ENCODE data around the gene GYG2.
"Not testable (repeated sequence)": the region's sequence is repeated elsewhere in the genome, so short reads cannot be mapped to it uniquely, and the experiment has no call there.

The GYG2 gene

DNA sequence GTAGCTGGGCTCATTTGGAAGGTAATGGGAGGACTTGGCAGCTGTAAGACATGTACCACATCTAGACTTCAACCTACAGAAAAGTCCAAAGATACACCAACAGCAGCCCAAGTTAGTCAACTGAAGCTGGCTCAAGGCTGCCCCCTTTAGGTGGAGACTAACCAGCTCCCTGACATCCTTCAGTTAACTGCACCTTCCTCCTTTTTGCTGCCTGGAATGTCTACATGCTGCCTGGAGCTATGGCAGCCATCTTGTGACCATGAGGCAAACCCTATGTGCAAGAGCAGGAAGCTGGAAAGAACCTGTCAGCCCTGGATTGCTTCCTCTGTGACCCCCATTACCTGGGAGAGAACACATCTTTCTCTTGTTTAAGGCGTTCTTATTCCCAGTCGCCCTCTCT, 74.6 kb downstream of the GYG2 start:
- DNase-seq (ENCODE audit: low read depth), result no peak

DNA sequence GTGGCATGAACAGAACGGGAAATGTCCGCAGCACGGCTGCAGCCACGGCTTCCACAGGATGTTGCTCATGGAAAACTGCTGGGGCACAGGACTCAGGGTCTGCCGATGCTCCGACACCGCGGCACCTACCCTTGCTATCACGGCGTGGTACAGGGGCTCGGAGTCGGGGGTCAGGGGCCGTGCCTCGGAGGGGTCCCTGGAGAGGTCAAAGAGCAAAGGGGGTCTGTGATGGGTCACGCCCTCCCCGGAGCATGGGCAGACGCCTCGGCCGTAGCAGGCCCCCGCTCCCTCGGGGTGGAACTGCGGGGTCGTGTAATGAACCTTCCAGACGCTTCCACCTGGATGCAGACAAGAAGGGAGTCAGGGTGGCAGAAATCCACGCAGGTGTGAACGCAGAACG, 78.6 kb downstream of the GYG2 start:
- no peak for DNase-seq (ENCODE audit: low read depth)

DNA sequence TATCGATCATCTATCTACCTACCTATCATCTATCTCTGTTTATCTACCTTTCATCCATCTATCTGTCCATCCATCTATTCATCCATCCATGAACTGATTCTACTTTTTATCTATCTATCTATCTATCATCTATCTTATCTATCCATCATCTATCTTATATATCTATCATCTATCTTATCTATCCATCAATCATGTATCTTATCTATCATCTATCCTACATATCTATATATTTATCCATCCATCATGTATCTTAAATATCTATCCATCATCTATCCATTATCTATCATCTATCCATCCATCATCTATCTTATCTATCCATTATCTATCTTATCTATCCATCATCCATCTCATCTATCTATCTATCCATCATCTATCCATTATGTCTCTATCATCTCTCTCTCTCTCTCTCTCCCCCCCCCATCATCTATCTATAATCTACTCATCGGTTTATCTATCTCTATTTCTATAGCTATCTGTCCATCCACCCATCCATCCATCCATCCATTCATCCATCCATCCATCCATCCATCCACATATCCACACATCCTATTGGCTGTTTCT, 79.5 kb downstream of the GYG2 start:
- DNase-seq (ENCODE audit: low read depth), result no peak

DNA sequence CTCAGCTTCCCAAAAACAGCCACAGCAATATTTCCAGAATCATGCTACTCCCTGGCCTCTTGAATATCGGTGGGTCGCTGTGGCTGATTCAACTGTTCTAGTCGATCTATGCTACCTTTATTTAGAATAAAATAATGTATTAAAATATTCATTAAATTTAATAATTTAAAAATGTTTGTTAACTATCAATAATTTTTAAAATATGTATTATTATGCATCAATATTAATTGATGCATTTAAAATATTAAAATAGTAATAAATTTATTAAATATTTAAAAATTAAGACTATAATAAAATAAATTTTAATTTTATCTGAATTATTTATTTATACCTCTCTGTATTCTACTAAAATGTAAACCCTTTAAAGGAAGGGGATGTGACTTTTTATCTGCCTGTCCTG, 81.4 kb downstream of the GYG2 start:
- DNase-seq (ENCODE audit: low read depth), result no peak

DNA sequence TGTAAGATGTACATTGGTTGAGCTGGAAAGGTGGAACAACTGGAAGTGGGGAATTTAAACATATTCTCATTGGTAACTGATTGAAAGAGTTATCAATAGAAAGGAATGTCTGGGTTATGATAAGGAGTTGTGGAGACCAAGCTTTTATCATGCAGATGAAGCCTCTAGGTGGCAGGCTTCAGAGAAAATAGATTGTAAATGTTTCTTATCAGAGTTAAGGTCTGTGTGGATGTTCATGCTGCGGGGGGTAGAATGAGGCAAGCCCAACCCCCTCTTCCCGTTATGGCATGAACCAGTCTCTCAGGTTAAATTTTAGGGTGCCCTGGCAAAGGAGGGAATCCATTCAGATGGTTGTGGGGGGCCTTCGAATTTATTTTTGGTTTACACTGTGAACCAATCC, 84.4 kb downstream of the GYG2 start:
- no peak for DNase-seq (ENCODE audit: low read depth)

DNA sequence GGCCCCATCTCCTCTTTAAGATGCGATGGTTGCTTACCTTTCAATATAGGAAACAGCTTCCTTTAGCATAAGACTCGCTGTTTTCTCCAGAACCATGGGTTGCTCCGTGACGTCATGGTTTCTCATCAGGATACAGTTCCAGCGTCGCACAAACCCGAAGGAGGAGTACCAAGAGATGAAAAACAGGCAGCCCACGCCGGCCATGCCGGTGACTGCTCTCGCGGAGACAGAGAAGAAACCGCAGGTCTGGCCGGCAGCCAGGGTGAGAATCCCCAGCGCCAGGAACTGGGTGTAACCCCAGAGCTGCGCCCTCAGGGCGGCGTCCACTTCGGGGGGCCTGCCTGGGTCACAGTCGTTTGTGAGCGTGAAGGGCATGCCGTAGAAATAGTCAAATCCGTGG, 89.0 kb downstream of the GYG2 start:
- DNase-seq (ENCODE audit: low read depth), result no peak

DNA sequence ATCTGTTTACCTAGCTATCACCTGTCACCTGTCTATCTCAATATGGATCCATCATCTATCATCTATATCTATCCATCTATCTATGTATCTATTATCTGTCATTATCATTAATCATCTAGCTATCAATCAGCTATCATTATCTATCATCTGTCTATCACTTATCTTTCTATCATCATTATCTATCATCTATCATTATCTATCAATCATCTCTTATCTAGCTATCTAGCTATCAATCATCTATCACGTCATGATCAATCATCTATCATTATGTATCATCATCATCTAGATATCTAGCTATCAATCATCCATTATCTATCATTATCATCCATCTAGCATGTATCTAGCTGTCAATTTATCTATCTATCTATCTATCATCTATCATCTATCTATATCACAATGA, 92.5 kb downstream of the GYG2 start:
- DNase-seq (ENCODE audit: low read depth), result no peak

DNA sequence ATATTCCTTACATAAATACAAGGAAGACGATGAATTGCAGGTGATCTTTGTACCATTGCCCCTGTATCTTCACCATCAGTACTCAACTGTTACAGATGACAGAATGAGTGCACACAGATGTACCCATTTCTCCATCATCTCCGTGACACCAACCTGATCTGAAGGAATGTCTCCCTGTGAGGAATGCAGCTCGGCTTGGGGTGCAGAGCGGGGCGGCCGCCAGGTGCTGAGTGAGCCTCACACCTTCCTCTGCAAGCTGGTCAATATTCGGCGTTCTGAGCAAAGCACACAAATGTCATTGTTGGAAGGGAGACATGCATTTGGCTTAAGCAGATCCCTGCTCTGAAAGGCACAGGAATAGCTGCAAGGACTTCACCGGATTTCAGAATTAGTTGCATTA, 93.0 kb downstream of the GYG2 start:
- DNase-seq (ENCODE audit: low read depth), result no peak

DNA sequence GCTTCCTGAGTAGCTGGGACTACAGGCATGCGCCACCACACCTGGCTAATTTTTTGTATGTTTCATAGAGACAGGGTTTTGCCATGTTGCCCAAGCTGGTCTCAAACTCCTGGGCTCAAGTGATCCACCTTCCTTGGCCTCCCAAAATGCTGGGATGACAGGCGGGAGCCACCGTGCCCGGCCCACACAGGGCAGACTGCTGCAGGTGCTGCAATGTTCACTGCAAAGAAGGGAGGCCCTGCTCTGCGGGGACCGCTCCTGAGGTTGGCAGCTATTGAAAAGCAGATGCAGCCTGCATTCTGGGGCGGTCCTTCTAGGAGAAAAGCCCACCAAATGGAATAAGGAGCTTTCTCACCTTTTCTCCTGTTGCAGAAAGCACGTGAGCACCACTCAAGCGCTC, 95.4 kb downstream of the GYG2 start:
- no peak for DNase-seq (ENCODE audit: low read depth)

DNA sequence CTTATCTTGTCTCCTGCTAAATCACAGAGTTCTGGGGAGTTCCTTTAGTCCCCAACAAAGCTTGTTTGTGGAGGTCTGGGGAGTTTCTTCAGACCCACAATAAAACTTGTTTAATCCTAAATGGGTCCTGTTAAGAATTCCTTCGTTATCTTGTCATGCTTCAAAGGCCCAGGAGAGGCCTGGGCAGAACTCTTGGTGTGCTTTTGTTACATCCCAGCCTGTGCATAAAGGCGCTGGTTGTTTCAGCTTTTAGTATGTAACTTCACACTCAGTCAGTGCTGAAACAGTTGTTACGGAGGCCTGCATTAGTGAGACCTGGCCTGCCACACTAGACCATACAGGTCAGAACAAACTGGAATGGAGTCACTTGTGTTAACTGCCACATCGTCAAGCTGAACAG, 97.5 kb downstream of the GYG2 start:
- not testable (repeated sequence) for DNase-seq (ENCODE audit: low read depth)

DNA sequence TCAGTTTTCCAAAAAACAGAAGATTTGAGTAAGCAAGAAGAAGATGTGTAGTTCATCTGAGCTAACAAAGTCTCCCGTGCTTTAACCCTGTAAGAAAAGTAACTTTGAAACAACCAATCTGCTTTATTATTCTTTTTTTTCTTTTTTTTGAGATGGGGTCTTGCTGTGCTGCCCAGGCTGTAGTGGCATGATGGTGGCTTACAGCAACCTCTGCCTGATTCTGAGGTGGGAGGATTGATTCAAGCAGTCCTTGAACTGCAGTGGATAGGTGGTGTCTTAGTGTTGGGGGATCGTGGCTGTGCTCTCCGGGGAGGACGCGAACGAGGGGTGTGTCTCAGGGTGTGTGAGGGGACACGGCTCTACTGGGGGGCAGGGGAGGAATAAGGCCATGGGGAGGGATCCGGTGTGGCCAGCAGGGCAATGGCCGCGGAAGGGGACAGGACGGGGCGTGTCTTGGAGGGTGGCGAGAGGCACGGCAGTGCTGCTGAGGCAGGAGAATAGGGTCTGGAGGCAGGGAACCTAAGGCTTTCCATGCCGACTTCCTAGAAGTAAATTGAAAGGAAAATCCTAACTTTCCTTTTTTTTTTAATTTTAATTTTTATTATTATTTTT, 98.0 kb downstream of the GYG2 start:
- no peak for DNase-seq (ENCODE audit: low read depth)

DNA sequence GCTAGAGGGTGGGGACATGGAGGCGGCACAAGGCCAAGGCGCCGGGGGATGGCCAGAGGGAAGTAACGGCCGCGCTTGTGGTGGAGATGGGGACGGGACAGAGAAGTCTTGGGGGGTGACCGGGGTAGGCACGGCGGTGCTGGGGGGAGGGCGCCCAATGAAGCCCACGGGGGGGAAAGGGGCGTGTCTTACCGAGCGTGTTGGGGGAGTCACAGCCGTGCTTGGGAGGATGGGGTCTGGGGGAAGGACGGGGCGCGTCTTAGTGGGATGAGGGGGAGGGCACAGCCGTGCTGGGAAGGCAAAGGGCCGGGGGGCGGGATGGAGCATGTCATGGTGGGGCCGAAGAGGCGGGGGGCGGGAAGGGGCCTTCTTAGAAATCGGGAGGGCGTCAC, 99.5 kb downstream of the GYG2 start:
- DNase-seq (ENCODE audit: low read depth), result no peak

DNA sequence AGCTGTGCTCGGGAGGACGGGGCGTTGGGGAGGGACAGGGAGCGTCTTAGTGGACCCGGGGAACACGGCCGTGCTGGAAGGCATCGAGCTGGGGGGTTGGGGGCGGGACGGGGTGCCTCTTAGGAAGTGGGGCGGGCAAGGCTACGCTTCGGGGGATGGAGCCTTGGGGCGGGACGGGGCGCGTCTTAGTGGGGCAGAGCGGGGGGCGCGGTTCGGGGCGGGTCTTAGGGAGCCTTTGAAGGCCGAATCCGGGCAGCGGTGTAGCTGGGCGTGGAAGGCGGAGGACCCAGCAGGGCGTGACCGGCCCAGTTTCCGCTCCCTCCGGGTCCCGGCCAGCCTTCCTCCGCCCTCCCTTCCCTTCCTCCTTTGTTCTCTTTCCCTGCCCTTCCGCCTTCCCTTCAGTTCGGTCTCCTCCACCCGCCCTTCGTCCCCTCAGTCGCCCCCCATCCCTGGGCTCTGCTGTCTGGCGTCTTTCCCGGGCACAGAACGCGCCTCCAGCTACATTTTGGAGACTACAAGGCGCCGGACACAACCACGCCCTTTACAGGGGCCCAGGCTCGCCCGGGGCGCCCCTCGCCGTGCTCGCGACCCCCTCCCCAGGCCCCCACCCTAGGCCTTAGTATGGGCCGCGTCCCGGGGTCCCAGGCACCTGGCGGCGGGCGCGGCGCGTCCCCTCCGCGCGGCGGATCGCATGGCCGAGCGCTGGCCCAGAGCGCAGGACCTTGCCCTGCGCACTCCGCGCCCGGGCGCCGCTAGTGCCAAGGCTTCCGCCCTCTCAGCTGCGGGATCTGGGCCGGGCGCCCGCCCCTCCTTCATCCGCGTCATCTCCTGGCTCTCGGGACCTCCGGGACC, 100.1 kb downstream of the GYG2 start, which contains the start of gene ARSD:
ARSD (minus strand) TSS at position 757 of the 852 bp plus-strand sequence; CDS start at position 693, 64 bp downstream.
- no peak for DNase-seq (ENCODE audit: low read depth)

DNA sequence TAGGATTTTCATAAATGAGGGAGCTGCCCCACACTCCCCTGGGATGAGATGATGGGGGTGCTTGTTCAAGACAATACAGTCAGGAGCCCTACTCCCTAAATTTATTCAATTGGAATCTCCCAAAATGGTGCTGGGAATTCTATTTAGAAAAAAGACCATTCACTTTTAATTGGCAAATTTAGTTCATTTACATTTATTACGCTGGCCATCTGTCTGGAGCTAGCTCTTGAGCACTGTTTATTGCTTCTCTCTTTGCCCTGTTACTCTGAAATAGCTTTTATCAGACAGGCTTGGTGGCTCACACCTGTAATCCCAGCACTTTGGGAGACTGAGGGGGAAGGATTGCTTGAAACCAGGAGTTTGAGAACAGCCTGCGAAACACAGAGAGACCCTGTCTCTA, 102.4 kb downstream of the GYG2 start:
- DNase-seq (ENCODE audit: low read depth), result no peak

DNA sequence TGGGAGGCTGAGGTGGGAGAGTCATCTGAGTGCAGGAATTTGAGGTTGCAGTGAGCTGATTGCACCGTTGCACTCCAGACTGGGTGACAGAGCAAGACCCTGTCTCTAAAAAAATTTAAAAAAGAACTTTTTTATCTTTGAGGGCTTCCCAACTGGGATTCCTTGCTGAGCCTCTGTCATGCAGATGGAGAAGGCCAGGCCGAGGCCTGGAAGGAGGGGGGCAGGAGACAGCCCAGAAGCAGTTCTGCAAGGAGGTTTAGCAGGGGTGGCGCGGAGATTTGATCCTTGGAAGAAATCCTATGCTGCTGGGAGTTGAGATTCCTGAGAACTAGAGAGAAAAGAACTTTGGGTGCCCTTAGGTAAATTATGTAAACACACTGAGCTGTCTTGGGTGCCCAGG, 102.9 kb downstream of the GYG2 start:
- DNase-seq (ENCODE audit: low read depth), result no peak
